Activated naive CD4-positive, alpha-beta T cell treated with anti-CD3 and anti-CD28 coated beads, Interleukin-2, amount 50 U/mL, for 24 hours (primary cell): ENCODE results near the gene CLEC14A.
A peak's percentile ranks its signal among the peaks of the same experiment; 100 is the strongest.

Source experiments
- H3K27ac Mint-ChIP-seq: one replicate; pipeline ENCODE4 v1.8.0; 2021; ENCODE audit warnings: mild to moderate bottlenecking, mixed read lengths
- H3K27me3 Mint-ChIP-seq: one replicate; pipeline ENCODE4 v1.8.0; 2021; ENCODE audit warnings: mixed read lengths
- H3K36me3 Mint-ChIP-seq: one replicate; pipeline ENCODE4 v1.8.0; 2021; ENCODE audit warnings: mixed read lengths
- H3K4me1 Mint-ChIP-seq: one replicate; pipeline ENCODE4 v1.8.0; 2021; ENCODE audit warnings: mixed read lengths
- H3K4me3 Mint-ChIP-seq: one replicate; pipeline ENCODE4 v1.8.0; 2021; ENCODE audit warnings: mild to moderate bottlenecking, mixed read lengths
- H3K9me3 Mint-ChIP-seq: one replicate; pipeline ENCODE4 v1.8.0; 2021; ENCODE audit warnings: mixed read lengths

The CLEC14A gene

DNA sequence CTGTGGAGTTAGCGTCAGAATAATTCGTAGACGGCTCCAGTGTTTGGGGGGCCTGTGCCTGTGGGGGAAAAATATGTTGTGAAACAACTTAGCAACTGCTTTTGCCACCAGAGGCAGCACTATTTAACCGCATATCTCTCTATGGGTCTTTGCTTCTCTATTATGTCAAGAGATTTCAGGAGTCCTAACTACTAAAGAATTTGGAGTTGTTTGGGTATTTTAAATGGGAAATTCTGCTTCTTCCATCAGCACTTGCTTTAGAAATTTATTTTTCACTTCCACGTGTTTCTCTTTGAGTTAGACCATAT lies 594 bp upstream of the CLEC14A start:
- no peak overlapping the region for H3K27ac Mint-ChIP-seq
- H3K4me1 Mint-ChIP-seq: no peaks in the 10 kb centered on the region

DNA sequence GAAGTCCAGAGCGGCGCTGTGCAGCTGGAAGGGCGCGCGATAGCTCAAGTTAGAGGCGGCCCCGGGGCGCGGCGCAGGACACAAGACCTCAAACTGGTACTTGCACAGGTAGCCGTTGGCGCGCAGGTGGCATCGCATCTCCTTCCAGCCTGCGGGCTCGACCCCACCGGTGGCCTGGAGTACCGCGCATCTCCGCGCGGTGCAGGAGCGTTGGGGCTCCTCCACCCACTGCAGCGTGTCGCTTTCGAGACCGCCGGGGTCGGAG lies 553 bp downstream of the CLEC14A start:
- Mint-ChIP-seq H3K4me3 (no peak overlapping the region), H3K27ac (no peak overlapping the region), H3K4me1 (no peaks in the 10 kb centered on the region), H3K36me3 (no peaks in the 10 kb centered on the region), H3K9me3 (no peaks in the 10 kb centered on the region), H3K27me3 (peaks cover 24% of the 10 kb centered on the region)

More for the DNA sequence above, 594 bp upstream of the CLEC14A start:
- peaks cover 1% of the 10 kb centered on the region for H3K9me3 Mint-ChIP-seq
- H3K36me3 Mint-ChIP-seq: no peaks in the 10 kb centered on the region
- H3K4me3 Mint-ChIP-seq: peak overlapping the region; percentile 77
- peaks cover 27% of the 10 kb centered on the region for H3K27me3 Mint-ChIP-seq

DNA sequence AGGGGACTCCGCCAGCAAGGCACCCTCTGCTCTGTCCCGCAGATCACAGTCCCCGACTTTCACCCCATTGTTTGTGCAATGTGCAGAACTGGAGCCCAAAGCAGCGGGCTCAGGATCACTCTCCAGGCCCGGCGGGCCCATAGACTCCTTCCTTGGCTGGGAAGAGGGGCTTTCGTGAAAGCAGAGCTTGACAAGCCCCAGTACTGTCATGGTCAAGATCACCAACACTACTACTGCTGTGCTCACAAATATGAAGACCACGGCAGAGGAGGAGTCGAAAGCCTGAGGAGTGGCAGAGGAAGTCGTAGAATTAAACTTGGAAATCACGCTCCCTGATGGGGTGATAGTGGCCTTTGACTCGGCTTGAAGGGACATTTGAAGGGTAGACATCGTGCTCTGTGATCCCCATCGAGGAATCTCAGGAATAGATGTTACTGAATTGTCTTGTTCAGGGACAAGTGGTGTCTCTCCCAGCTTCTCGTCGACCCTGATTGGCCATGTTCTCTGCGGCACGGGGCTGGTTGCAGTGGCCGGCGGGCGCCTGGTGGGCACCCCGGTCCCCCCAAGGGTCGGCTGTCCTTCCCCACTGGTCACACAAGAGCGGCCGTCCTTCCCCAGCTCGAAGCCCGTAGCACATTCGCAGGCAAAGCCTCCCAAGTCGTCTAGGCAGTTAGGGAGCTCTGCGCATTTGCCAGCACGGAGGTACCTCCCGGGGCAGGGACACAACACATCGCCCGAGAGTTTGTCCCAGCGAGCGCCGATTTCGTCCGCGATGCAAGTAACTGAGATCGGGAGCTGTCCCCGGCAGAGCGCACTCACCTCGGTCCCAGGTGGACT lies 1.1 kb downstream of the CLEC14A start:
- no peak overlapping the region for H3K27ac Mint-ChIP-seq
- H3K9me3 Mint-ChIP-seq: no peaks in the 10 kb centered on the region
- H3K4me3 Mint-ChIP-seq: peak overlapping the region; percentile 41
- peaks cover 20% of the 10 kb centered on the region for H3K27me3 Mint-ChIP-seq
- H3K36me3 Mint-ChIP-seq: no peaks in the 10 kb centered on the region
- H3K4me1 Mint-ChIP-seq: no peaks in the 10 kb centered on the region

DNA sequence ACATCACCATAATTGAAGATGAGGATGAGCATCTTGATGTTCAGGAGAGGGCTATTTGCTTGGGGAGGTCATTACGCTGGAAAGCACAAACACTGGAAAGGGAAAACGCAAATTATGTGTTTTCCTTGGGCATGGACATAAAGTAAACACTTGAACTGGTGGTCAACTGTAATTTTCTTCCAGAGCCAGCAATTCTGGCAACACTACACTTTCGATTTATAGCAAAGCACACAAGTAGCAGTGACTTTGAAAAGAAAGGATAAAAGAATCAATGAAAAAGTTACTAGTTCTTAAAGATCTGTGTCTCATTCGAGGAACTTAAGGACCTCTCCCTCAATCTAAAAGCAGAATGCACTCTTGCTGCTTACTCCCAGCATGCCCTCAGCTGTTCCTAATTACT lies 2.2 kb downstream of the CLEC14A start:
- Mint-ChIP-seq H3K4me1 (no peaks in the 10 kb centered on the region), H3K9me3 (no peaks in the 10 kb centered on the region), H3K36me3 (no peaks in the 10 kb centered on the region), H3K4me3 (no peak overlapping the region), H3K27me3 (peaks cover 20% of the 10 kb centered on the region), H3K27ac (no peak overlapping the region)

DNA sequence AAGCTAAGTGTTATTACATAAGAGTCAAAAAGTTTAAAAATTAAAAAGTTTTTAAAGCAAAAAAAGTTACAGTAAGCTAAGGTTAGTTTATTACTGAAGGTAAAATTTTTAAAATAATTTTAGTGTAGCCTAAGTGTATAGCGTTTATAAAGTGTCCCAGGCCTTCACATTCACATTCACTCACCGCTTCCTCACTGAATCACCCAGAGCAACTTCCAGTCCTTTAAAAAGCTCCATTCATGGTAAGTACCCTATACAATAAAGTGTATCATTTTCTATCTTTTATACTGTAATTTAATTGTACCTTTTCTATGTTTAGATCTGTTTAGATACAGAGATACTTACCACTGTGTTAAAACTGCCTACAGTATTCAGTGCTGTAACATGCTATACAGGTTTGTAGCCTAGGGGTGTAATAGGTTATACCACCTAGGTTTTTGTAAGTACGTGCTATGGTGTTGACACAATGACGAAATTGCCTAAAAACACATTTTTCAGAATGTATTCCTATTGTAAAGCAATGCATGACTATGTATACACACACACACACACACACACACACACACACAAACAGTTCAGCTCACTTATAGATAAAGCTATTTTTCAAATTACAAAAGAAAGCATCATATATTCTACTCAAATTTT lies 3.7 kb downstream of the CLEC14A start:
- Mint-ChIP-seq H3K9me3 (no peaks in the 10 kb centered on the region), H3K27me3 (peaks cover 19% of the 10 kb centered on the region), H3K36me3 (no peaks in the 10 kb centered on the region), H3K27ac (no peak overlapping the region), H3K4me3 (no peak overlapping the region), H3K4me1 (no peaks in the 10 kb centered on the region)

DNA sequence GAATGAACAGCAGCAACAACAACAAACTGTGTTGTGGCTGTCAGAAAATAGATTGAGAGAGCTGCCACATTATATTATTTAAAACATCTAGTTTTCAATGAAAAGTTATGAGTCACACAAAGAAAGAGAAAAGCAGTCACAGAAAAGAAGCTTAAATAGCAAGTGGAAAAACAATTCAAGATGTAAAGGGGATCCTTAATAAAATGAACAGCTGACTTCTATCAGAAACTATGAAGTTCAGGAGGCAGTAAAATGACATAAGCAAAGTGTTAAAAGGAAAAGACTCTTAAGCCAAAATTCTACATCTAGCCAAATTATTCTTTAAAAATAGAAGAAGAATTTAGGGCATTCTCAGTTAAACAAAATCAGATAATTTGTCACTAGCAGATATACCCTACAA lies 5.6 kb downstream of the CLEC14A start:
- H3K4me3 Mint-ChIP-seq: no peak overlapping the region
- H3K27me3 Mint-ChIP-seq: peaks cover 11% of the 10 kb centered on the region
- no peak overlapping the region for H3K27ac Mint-ChIP-seq
- H3K9me3 Mint-ChIP-seq: no peaks in the 10 kb centered on the region
- H3K36me3 Mint-ChIP-seq: no peaks in the 10 kb centered on the region
- no peaks in the 10 kb centered on the region for H3K4me1 Mint-ChIP-seq

DNA sequence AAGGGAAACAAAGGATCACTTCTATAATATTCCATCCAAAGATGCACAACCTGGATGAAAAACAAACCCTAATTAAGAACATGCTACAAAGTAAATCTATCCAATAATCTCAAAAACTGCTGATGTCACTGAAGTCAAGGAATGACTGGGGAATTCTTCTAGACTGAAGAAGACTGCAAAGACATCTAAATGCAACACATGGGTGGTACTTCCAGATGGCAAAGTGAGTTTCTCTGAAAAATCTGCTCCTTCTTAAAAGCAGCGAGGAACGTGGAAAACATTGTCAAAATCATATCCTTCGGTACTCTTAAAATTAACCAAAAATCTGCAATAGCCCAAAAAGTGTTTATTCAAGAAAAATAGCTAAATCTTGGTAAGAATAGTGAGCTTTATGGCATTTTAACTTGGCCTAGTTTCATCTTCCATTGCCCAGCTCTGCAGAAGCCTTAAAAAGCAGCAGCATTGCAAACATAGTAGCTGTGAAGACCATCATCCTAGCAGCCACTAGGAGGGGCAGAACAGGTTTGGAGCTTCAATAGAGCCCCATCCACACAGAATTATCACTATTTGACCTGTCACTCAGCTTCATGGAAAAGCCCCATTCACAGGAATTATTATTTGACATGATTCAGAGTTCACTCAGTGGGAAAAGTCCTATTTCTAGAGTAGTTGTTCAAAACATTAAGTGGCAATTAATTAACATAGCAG lies 7.4 kb downstream of the CLEC14A start:
- H3K4me3 Mint-ChIP-seq: no peak overlapping the region
- H3K27me3 Mint-ChIP-seq: peaks cover 5% of the 10 kb centered on the region
- H3K4me1 Mint-ChIP-seq: no peaks in the 10 kb centered on the region
- no peaks in the 10 kb centered on the region for H3K9me3 Mint-ChIP-seq
- H3K36me3 Mint-ChIP-seq: no peaks in the 10 kb centered on the region
- H3K27ac Mint-ChIP-seq: no peak overlapping the region

DNA sequence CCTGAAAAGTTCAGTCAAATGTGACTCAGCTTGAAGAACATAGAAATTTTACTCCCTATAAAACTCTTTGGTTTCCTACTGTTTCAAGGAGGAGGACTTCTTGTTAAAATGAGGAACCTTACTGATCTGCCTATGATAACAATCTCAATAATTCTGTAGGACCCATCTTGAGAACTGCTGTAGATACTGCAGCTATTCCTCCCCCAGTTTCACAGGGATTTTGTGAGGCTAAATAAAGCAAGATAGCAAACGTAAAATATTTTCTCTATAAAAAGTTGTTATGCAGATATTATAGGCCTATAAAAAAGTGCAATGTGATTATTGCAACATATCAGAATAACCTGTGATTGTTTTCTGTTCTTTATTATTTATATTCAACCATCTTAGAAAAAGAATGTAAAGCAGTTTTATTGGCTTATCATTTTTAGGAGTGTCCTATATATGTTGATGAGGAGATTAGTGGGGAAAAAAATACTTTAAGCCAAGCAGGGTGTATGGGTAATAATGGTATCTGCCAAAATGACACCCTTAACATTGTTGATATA lies 12.1 kb downstream of the CLEC14A start:
- Mint-ChIP-seq H3K27ac (no peak overlapping the region), H3K27me3 (peaks cover 3% of the 10 kb centered on the region), H3K9me3 (no peaks in the 10 kb centered on the region), H3K4me1 (no peaks in the 10 kb centered on the region), H3K4me3 (no peak overlapping the region), H3K36me3 (no peaks in the 10 kb centered on the region)

DNA sequence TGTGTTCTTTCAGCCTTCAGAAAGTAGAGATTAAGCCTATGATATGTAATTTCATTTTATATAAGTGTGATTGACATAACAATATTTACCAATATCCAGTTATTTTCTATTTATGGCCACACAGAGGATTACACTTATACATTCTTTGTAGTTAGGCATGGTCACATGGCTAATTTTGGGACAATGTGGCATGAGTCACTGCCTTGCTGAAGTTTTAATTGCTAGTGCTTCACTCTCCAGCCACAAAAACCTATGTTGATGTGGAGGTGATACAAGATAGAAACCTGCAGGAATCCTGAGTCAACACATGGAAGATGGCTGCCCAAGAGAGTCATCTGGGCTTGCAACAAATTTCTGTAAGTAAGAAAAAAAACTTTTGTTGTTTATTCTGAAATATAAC lies 17.0 kb downstream of the CLEC14A start:
- Mint-ChIP-seq H3K27ac (no peak overlapping the region), H3K9me3 (no peaks in the 10 kb centered on the region), H3K4me1 (no peaks in the 10 kb centered on the region)

DNA sequence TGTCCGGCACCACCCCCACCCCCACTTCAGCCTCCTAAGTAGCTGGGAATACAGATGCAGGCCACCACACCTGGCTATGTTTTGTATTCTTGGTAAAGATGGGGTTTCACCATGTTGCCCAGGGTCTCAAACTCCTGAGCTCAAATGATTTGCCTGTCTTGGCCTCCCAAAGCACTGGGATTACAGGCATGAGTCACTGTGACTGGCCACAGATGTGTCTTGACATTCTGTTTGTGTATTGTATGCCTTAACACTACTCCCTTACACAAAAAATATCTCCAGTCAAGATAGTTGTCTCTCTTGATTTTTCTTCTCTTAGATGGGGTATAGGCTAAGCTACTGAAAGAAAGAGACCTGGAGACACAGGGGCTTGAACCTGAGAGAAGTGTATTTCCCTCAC lies 17.6 kb downstream of the CLEC14A start:
- H3K4me3 Mint-ChIP-seq: no peak overlapping the region
- no peaks in the 10 kb centered on the region for H3K36me3 Mint-ChIP-seq
- H3K9me3 Mint-ChIP-seq: no peaks in the 10 kb centered on the region
- peaks cover 3% of the 10 kb centered on the region for H3K27me3 Mint-ChIP-seq
- H3K4me1 Mint-ChIP-seq: no peaks in the 10 kb centered on the region
- H3K27ac Mint-ChIP-seq: no peak overlapping the region

More for the DNA sequence above, 17.0 kb downstream of the CLEC14A start:
- peaks cover 3% of the 10 kb centered on the region for H3K27me3 Mint-ChIP-seq
- H3K36me3 Mint-ChIP-seq: no peaks in the 10 kb centered on the region
- H3K4me3 Mint-ChIP-seq: no peak overlapping the region

DNA sequence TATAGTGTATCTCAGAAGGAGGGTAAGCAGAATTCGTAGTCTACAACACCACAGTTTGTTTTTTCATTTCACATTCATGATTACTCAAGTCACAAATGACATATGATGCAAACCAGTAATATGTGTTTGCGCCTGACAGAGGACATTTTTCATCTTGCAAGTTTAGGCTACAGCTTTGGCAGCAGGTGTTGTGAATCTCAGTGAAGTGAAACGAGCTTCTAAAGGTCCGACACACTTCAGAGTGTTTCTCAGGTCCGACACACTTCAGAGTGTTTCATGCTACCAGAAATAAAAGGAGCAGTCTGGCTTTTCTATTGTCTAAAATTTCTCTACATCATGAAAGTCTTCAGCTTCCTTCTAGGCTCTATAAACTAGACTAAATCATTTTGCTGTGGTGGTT lies 22.7 kb downstream of the CLEC14A start:
- H3K36me3 Mint-ChIP-seq: no peaks in the 10 kb centered on the region
- H3K4me3 Mint-ChIP-seq: no peak overlapping the region
- no peak overlapping the region for H3K27ac Mint-ChIP-seq
- H3K9me3 Mint-ChIP-seq: no peaks in the 10 kb centered on the region
- no peaks in the 10 kb centered on the region for H3K4me1 Mint-ChIP-seq
- no peaks in the 10 kb centered on the region for H3K27me3 Mint-ChIP-seq

DNA sequence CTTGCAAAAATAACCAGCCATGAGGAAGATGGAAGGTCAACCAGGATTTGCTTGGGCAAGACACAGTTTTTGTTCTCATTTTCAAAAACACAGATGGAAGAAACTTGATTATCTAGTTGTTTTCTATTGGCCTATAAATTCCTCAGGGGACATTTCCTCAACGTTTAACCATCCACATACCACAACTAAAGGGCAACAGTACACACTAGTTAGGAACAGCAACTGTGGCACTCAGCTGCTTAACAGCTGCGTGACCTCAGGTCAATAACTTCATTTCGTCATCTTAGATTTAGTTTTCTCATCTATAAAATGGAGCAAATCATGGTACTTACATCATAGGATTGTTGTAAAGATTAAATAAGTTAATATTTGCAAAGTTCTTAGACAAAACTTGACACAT lies 29.5 kb downstream of the CLEC14A start:
- Mint-ChIP-seq H3K9me3 (peaks cover 4% of the 10 kb centered on the region), H3K4me1 (no peaks in the 10 kb centered on the region), H3K4me3 (no peak overlapping the region), H3K27me3 (peaks cover 2% of the 10 kb centered on the region), H3K27ac (no peak overlapping the region), H3K36me3 (no peaks in the 10 kb centered on the region)

DNA sequence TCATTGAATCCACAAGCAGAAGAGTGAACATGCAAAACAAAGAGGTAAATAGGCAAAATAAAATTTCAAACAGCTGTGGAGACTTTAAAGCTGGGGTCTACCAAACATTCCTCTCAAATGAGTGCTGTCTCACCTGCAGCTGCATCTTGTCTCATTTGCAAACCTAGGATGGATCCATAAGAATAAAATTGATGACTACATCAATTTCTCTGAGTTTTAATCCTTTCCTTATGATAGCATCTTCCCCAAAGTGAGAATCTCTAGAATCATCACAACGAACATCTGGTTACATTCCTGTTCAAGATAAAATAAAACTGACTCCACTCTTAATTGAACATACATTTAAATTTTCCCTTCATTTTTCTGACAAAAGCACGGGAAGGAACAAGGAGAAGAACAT lies 29.9 kb downstream of the CLEC14A start:
- H3K27me3 Mint-ChIP-seq: peaks cover 2% of the 10 kb centered on the region
- H3K9me3 Mint-ChIP-seq: peaks cover 4% of the 10 kb centered on the region
- no peaks in the 10 kb centered on the region for H3K36me3 Mint-ChIP-seq
- H3K27ac Mint-ChIP-seq: no peak overlapping the region
- no peak overlapping the region for H3K4me3 Mint-ChIP-seq
- H3K4me1 Mint-ChIP-seq: no peaks in the 10 kb centered on the region

DNA sequence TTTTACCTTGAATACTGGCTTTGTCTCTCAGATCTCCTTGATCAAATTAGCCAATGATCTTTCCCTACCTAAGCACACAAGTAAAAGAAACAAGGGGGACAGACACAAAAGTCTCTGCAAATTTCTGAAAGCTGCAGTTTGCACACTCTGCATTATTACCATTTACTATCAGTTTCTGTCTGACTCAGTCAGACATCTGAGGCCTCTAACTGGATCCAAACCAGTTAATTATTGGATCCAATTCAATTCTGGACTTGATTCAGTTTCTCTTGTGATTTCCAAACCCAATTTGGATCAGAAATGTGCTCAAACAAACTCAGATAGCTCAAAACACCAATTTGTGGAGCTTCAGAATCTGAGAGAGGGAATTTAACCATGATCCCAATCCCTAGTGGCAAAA lies 31.6 kb downstream of the CLEC14A start:
- Mint-ChIP-seq H3K27ac (no peak overlapping the region), H3K4me3 (no peak overlapping the region), H3K4me1 (no peaks in the 10 kb centered on the region), H3K36me3 (no peaks in the 10 kb centered on the region), H3K9me3 (peaks cover 4% of the 10 kb centered on the region), H3K27me3 (peaks cover 2% of the 10 kb centered on the region)

DNA sequence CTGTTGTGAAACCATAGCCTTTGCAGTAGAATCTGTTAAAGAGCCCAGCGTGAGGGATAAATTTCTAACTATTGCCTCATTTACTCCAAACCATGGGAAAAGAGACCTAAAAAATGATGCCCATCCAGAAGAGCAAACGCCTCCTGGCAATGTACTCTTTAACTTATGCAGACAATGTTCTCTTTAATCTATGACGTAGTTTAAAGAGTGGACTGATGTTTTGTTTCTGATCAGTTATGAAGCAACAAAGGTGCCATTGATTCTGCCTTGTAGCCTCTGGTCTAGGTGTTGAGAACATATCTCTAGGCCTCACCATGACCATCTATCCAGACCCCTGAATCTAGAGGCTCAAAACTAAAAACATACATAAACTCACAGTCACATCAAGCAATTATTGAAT lies 34.8 kb downstream of the CLEC14A start:
- Mint-ChIP-seq H3K9me3 (peaks cover 4% of the 10 kb centered on the region), H3K4me1 (no peaks in the 10 kb centered on the region), H3K27me3 (peaks cover under 1% of the 10 kb centered on the region), H3K4me3 (no peak overlapping the region), H3K27ac (no peak overlapping the region), H3K36me3 (no peaks in the 10 kb centered on the region)

DNA sequence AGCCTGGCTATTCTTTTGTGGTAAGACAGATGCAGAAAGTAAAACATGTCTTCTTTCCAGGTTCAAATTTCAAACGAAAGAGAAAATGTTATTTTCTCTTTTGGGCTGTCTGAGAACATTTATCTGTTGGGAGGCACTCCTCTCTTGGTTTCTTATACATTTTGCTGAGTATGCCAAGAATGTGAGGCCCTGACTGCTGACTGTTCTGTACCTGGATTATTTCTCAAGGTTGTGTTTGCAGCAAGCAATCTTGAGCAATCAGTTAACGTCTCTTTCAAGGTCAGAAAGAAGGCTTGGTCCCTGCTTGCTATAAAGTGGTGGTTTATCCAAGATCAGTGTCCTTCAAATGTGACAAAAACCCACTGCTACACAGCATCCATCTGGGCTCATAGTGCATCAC lies 38.3 kb downstream of the CLEC14A start:
- Mint-ChIP-seq H3K27me3 (peaks cover 6% of the 10 kb centered on the region), H3K9me3 (no peaks in the 10 kb centered on the region), H3K36me3 (no peaks in the 10 kb centered on the region), H3K4me3 (no peak overlapping the region), H3K4me1 (no peaks in the 10 kb centered on the region), H3K27ac (no peak overlapping the region)
